K562 (cell line): ENCODE results near the gene LCLAT1. TPM values are rescaled to one million over a fixed set of nuclear protein-coding genes. Genes with fewer than 3 reads are reported as not detected.
A peak's percentile ranks its signal among the peaks of the same experiment; 100 is the strongest.

Experiments
- ARID3B ChIP-seq: fragments of 250-450 bp; sonication (Bioruptor Pico); IDR thresholded peaks from 2 replicates; pipeline ENCODE4 v1.4.0; 2020; ENCODE audit warnings: borderline replicate concordance
- CLOCK ChIP-seq: fragments of 250-450 bp; sonication (Bioruptor Pico); IDR thresholded peaks from 2 replicates; pipeline ENCODE4 v1.4.0; 2020; ENCODE audit warnings: mild to moderate bottlenecking, moderate library complexity, borderline replicate concordance
- CTCF ChIP-seq, 3 experiments: IDR thresholded peaks in 2 of 3; conservative IDR thresholded peaks in 1 of 3; 2 replicates each; pipeline ENCODE4 v1.5.1; 2011 to 2012; ENCODE audit warnings: low read length in 3 of 3, mild to moderate bottlenecking in 3 of 3, control low read depth in 2 of 3, improper control_type of control experiment in 1 of 3, inconsistent platforms in 1 of 3, low read depth in 1 of 3, mixed read lengths in 1 of 3, moderate library complexity in 1 of 3; ENCODE audit not compliant: insufficient read depth in 2 of 3
- EHMT2 ChIP-seq: fragments of 450-650 bp; IDR thresholded peaks from 2 replicates; pipeline ENCODE4 v1.6.1; 2018; ENCODE audit warnings: antibody characterized with exemption
- ELK3 ChIP-seq: fragments of 450-650 bp; formaldehyde crosslinking; IDR thresholded peaks from 2 replicates; pipeline ENCODE4 v1.4.0; 2020; ENCODE audit warnings: mild to moderate bottlenecking
- HIVEP1 ChIP-seq: fragments of 250-450 bp; sonication (Bioruptor Pico); IDR thresholded peaks from 2 replicates; pipeline ENCODE4 v1.4.0; 2020; ENCODE audit warnings: mild to moderate bottlenecking
- MCM3 ChIP-seq: fragments of 450-650 bp; IDR thresholded peaks from 2 replicates; pipeline ENCODE4 v1.6.1; 2016
- NBN ChIP-seq: fragments of 450-650 bp; IDR thresholded peaks from 2 replicates; pipeline ENCODE4 v1.6.1; 2016; ENCODE audit warnings: low read depth, mild to moderate bottlenecking
- PURB ChIP-seq: sonication (generic); formaldehyde crosslinking; IDR thresholded peaks from 2 replicates; pipeline ENCODE4 v1.9.0; 2021; ENCODE audit warnings: low read depth, mild to moderate bottlenecking, missing genetic modification reagents
- RBM25 ChIP-seq: fragments of 200-400 bp; formaldehyde crosslinking; IDR thresholded peaks from 2 replicates; pipeline ENCODE4 v1.6.1; 2018; ENCODE audit warnings: low read length, low read depth, moderate library complexity; ENCODE audit not compliant: severe bottlenecking
- SMARCB1 ChIP-seq: IDR thresholded peaks from 2 replicates; pipeline ENCODE4 v1.6.1; 2011; ENCODE audit warnings: improper control_type of control experiment, low read depth; ENCODE audit not compliant: insufficient read length
- ZBTB17 ChIP-seq: fragments of 450-650 bp; formaldehyde crosslinking; IDR thresholded peaks from 2 replicates; pipeline ENCODE4 v1.4.0; 2020; ENCODE audit warnings: mild to moderate bottlenecking
- ZC3H4 ChIP-seq: sonication (generic); formaldehyde crosslinking; IDR thresholded peaks from 2 replicates; pipeline ENCODE4 v1.9.0; 2021; ENCODE audit warnings: missing genetic modification reagents, borderline replicate concordance
- ZNF274 ChIP-seq: IDR thresholded peaks from 2 replicates; pipeline ENCODE4 v1.6.1; 2011; ENCODE audit warnings: low read depth, mild to moderate bottlenecking, low read length, moderate library complexity, borderline replicate concordance
- ZNF41 ChIP-seq: fragments of 250-450 bp; sonication (Bioruptor Pico); conservative IDR thresholded peaks from 2 replicates; pipeline ENCODE4 v1.4.0; 2020; ENCODE audit warnings: mild to moderate bottlenecking
- ZNF518B ChIP-seq: fragments of 250-450 bp; sonication (Bioruptor Pico); IDR thresholded peaks from 2 replicates; pipeline ENCODE4 v1.5.0; 2021; ENCODE audit warnings: mild to moderate bottlenecking, moderate library complexity
- polyA plus RNA-seq, 8 experiments: library from polyadenylated mRNA; depleted of rRNA in 4 of 8; stranded (reverse) in 5 of 8; unstranded in 3 of 8; fragments of >200 nt; fragmentation: Nextera tagmentation in 2 of 8; fragmentation: Illumina TruSeq in 1 of 8; extraction: Ambion mirVana in 2 of 8; extraction: Trizol in 1 of 8; gene quantifications; 2 replicates each; pipeline versions ENCODE4 v1.2.1 to v1.2.3, GENCODE V29; 2011 to 2014; ENCODE audit warnings: inconsistent platforms in 1 of 8, missing spikeins in 1 of 8
- total RNA-seq, 7 experiments: library from RNA; depleted of rRNA in 6 of 7; stranded (reverse); fragments of >200 nt in 6 of 7; fragmentation: Illumina TruSeq in 2 of 7; extraction: Trizol in 2 of 7; gene quantifications; 2 replicates each; pipeline versions ENCODE4 v1.2.1 to v1.2.3, GENCODE V29; 2011 to 2021; ENCODE audit warnings: low replicate concordance in 1 of 7

LCLAT1 gene
- total and polyA plus RNA-seq, 9 of the 15 experiments (the other 6 are each of a cell fraction or from before 2014, with no cell fraction given) = 8.9 to 63.3 (median 25.4) TPM

GRCh38 chr2:30447149-30448045 lies at the start of gene LCLAT1 (continued):
- TF ChIP-seq CTCF (IDR thresholded peaks at IDR 0.05 in 2 of 3, conservative IDR thresholded peaks at IDR 0.05 in 1 of 3; ENCODE audit: insufficient read depth in 2 of 3, low read depth in 1 of 3, low read length in 3 of 3) (0 out of 6 replicates have a peak, but pooled peaks of 1 of the 3 experiments have one; percentile 16), ZNF41 (CRISPR knock-in tag) (no peak), RBM25 (peak; percentile 40), SMARCB1 (no peak), ELK3 (no peak), ZNF274 (no peak), ZNF518B (CRISPR knock-in tag) (no peak), ZBTB17 (CRISPR knock-in tag) (no peak), PURB (CRISPR knock-in tag) (no peak), CLOCK (CRISPR knock-in tag) (no peak), NBN (peak; percentile 40; the same call in 1 of the 2 replicates), ARID3B (CRISPR knock-in tag) (no peak), ZC3H4 (CRISPR knock-in tag) (no peak), MCM3 (no peak), EHMT2 (no peak), HIVEP1 (CRISPR knock-in tag) (peak; percentile 91)
